OCI-LY1 (cell line): Measurements from ENCODE around the gene PSMB10.

Experiments used
- H2AFZ ChIP-seq: fragments of 200-600 bp; sonication (generic), shearing (Covaris generic); 2 replicates; pipeline ENCODE4 v1.6.0; 2014; ENCODE audit warnings: antibody characterized with exemption, mild to moderate bottlenecking, low read length
- H3F3A ChIP-seq: fragments of 200-600 bp; sonication (generic), shearing (Covaris generic); 2 replicates; pipeline ENCODE4 v1.6.0; 2014; ENCODE audit warnings: mild to moderate bottlenecking, antibody characterized with exemption, low read length, moderate library complexity; ENCODE audit not compliant: insufficient read depth
- H3K27ac ChIP-seq: fragments of 200-600 bp; sonication (generic); 2 replicates; pipeline ENCODE4 v1.5.1; 2014; ENCODE audit warnings: low read length, mixed run types, mild to moderate bottlenecking, low read depth; ENCODE audit not compliant: poor library complexity, severe bottlenecking
- H3K27me3 ChIP-seq: fragments of 200-600 bp; sonication (generic); 2 replicates; pipeline ENCODE4 v1.6.0; 2014; ENCODE audit warnings: antibody characterized with exemption, mild to moderate bottlenecking, low read length, moderate library complexity; ENCODE audit not compliant: insufficient read depth
- H3K36me3 ChIP-seq: fragments of 200-600 bp; sonication (generic); 2 replicates; pipeline ENCODE4 v1.6.1; 2014; ENCODE audit warnings: mild to moderate bottlenecking, antibody characterized with exemption, low read length, moderate library complexity, mixed read lengths; ENCODE audit not compliant: insufficient read depth
- H3K4me1 ChIP-seq: fragments of 200-600 bp; sonication (generic); 2 replicates; pipeline ENCODE4 v1.5.1; 2014; ENCODE audit warnings: mild to moderate bottlenecking, low read length, moderate library complexity; ENCODE audit not compliant: insufficient read depth, severe bottlenecking
- H3K4me2 ChIP-seq: fragments of 200-600 bp; sonication (generic), shearing (Covaris generic); 2 replicates; pipeline ENCODE4 v1.6.1; 2014; ENCODE audit warnings: low read length
- H3K4me3 ChIP-seq: fragments of 200-600 bp; sonication (generic); 2 replicates; pipeline ENCODE4 v1.5.1; 2014; ENCODE audit warnings: low read length, low read depth, mild to moderate bottlenecking, mixed read lengths; ENCODE audit not compliant: poor library complexity, severe bottlenecking
- H3K79me2 ChIP-seq: fragments of 200-600 bp; shearing (Covaris generic); 2 replicates; pipeline ENCODE4 v1.6.1; 2016; ENCODE audit warnings: mixed run types, low read length, mixed read lengths; ENCODE audit not compliant: insufficient read depth
- H3K9ac ChIP-seq: fragments of 200-600 bp; sonication (generic), shearing (Covaris generic); 2 replicates; pipeline ENCODE4 v1.6.1; 2014; ENCODE audit warnings: mild to moderate bottlenecking, low read length, mixed read lengths
- H3K9me2 ChIP-seq: fragments of 200-600 bp; sonication (generic), shearing (Covaris generic); 2 replicates; pipeline ENCODE4 v1.6.1; 2014; ENCODE audit warnings: low read depth, mild to moderate bottlenecking, low read length, mixed read lengths
- H3K9me3 ChIP-seq: fragments of 200-600 bp; shearing (Covaris generic); 2 replicates; pipeline ENCODE4 v1.6.1; 2014; ENCODE audit warnings: low read length, mixed read lengths
- H4K20me1 ChIP-seq: fragments of 200-600 bp; sonication (generic), shearing (Covaris generic); 2 replicates; pipeline ENCODE4 v1.6.0; 2016; ENCODE audit warnings: mild to moderate bottlenecking, low read length; ENCODE audit not compliant: insufficient read depth
- CTCF ChIP-seq: fragments of 200-600 bp; sonication (generic), shearing (Covaris generic); IDR thresholded peaks from 2 replicates; pipeline ENCODE4 v1.5.1; 2017; ENCODE audit warnings: mild to moderate bottlenecking, antibody characterized with exemption, low read length, moderate library complexity, mixed read lengths
- EZH2 ChIP-seq: fragments of 200-600 bp; sonication (generic), shearing (Covaris generic); IDR thresholded peaks from 2 replicates; pipeline ENCODE4 v1.8.0; 2017; ENCODE audit warnings: borderline replicate concordance, mixed run types, mild to moderate bottlenecking, antibody characterized with exemption, low read length, moderate library complexity, mixed read lengths

Gene PSMB10

GRCh38 chr16:67936124-67936879 lies at the start of gene PSMB10:
Gene PSMB10, minus strand, starts transcription at chr16:67936850. Its CDS starts 101 bp downstream, at chr16:67936749.
- no peak for TF ChIP-seq CTCF
- TF ChIP-seq EZH2: no peak
- Histone ChIP-seq H3K9me3 (no peaks in the 10 kb centered on the region), H3K4me2 (peak within 1 kb of the TSS; percentile 81), H3K4me3 (peak within 1 kb of the TSS; percentile 95), H3F3A (no peaks in the 10 kb centered on the region), H2AFZ (no peak within 1 kb of the TSS), H3K27me3 (no peaks in the 10 kb centered on the region), H3K36me3 (peaks cover 23% of the 10 kb centered on the region; the same call in 1 of the 2 replicates), H4K20me1 (no peaks in the 10 kb centered on the region), H3K79me2 (no peaks in the 10 kb centered on the region), H3K9me2 (no peaks in the 10 kb centered on the region), H3K9ac (peak within 1 kb of the TSS; percentile 92), H3K27ac (peak within 1 kb of the TSS; percentile 93), H3K4me1 (peaks cover 39% of the 10 kb centered on the region)

GRCh38 chr16:67982011-67982696 lies 45.5 kb upstream of the PSMB10 start:
- H3F3A ChIP-seq: no peaks in the 10 kb centered on the region
- TF ChIP-seq EZH2: no peak
- no peak for TF ChIP-seq CTCF

GRCh38 chr16:67979955-67980678 lies 43.5 kb upstream of the PSMB10 start, which contains the start of gene DPEP3:
Gene DPEP3, minus strand, starts transcription at chr16:67980499. Its CDS starts 119 bp downstream, at chr16:67980380.
- no peak within 1 kb of the TSS for H3K4me3 ChIP-seq
- H4K20me1 ChIP-seq: no peaks in the 10 kb centered on the region
- no peak within 1 kb of the TSS for H2AFZ ChIP-seq
- TF ChIP-seq EZH2 (no peak), CTCF (no peak)
- no peaks in the 10 kb centered on the region for H3K36me3 ChIP-seq
- no peak within 1 kb of the TSS for H3K4me2 ChIP-seq
- no peaks in the 10 kb centered on the region for H3K27me3 ChIP-seq
- no peak within 1 kb of the TSS for H3K27ac ChIP-seq
- H3K79me2 ChIP-seq: no peaks in the 10 kb centered on the region
- no peaks in the 10 kb centered on the region for H3K9me3 ChIP-seq
- no peaks in the 10 kb centered on the region for H3F3A ChIP-seq
- no peak within 1 kb of the TSS for H3K9ac ChIP-seq
- peaks cover 15% of the 10 kb centered on the region for H3K4me1 ChIP-seq
- H3K9me2 ChIP-seq: no peaks in the 10 kb centered on the region

More at GRCh38 chr16:67982011-67982696, 45.5 kb upstream of the PSMB10 start:
- no peak overlapping the region for H3K4me3 ChIP-seq
- H3K4me1 ChIP-seq: peaks cover 15% of the 10 kb centered on the region
- H3K4me2 ChIP-seq: no peak overlapping the region
- H4K20me1 ChIP-seq: no peaks in the 10 kb centered on the region
- H3K27ac ChIP-seq: no peak overlapping the region
- H3K9me3 ChIP-seq: no peaks in the 10 kb centered on the region
- H3K79me2 ChIP-seq: no peaks in the 10 kb centered on the region
- H3K9me2 ChIP-seq: no peaks in the 10 kb centered on the region
- H3K36me3 ChIP-seq: no peaks in the 10 kb centered on the region
- H3K9ac ChIP-seq: no peak overlapping the region
- no peak overlapping the region for H2AFZ ChIP-seq
- no peaks in the 10 kb centered on the region for H3K27me3 ChIP-seq
